HepG2 (cell line): ENCODE results near the gene PSMC3IP. TPM values are rescaled to one million over a fixed set of nuclear protein-coding genes. Genes with fewer than 3 reads are reported as not detected.
A peak's percentile ranks its signal among the peaks of the same experiment; 100 is the strongest.

Experiments
- ATAC-seq: fragments of 200-7000 bp; cut with Tn5 transposase; 3 replicates; pipeline ENCODE4 v1.9.1; 2020; ENCODE audit warnings: mild to moderate bottlenecking, moderate library complexity
- BruUV-seq: library from RNA; stranded (reverse); fragments of 400-500 nt; replicated peaks from 2 replicates; lab custom pipeline; 2021; lab: Mats Ljungman, UMichigan
- CTCF ChIA-PET: fragments of 300-600 bp; formaldehyde crosslinking; extraction: SDS; loops from one replicate; lab custom pipeline; 2021; ENCODE audit warnings: low total read pairs, inconsistent platforms, low intra/inter-chr PET ratio; lab: Yijun Ruan, JAX
- POLR2A ChIA-PET: fragments of 350-600 bp; sonication (Branson Sonifier 250); formaldehyde crosslinking; loops from one replicate; lab custom pipeline; 2020; ENCODE audit warnings: antibody characterized with exemption, inconsistent platforms; lab: Yijun Ruan, JAX
- DNase-seq: peaks from one replicate; pipeline ENCODE4 v3.0.0-alpha.2; 2015; ENCODE audit warnings: low spot score
- FAIRE-seq: peaks from 3 replicates; lab custom pipeline; 2011; peaks lifted over from hg19 to GRCh38; lab: Jason Lieb, UNC
- H2AFZ ChIP-seq: one replicate; pipeline ENCODE4 v1.6.1; 2011; ENCODE audit warnings: low read length, inconsistent platforms
- H3K27ac ChIP-seq: fragments of 300-600 bp; 3 replicates; pipeline ENCODE4 v1.8.0; 2011; ENCODE audit warnings: mixed run types, mild to moderate bottlenecking, mixed read lengths, low read length, inconsistent platforms; ENCODE audit not compliant: insufficient read depth; ENCODE audit errors: extremely low read length
- H3K27me3 ChIP-seq, 2 experiments: fragments of 200-600 bp in 1 of 2; 2 replicates in 1 of 2; 3 replicates in 1 of 2; pipeline versions ENCODE4 v1.6.0 to v1.8.0; 2011; ENCODE audit warnings: low read length in 2 of 2, mild to moderate bottlenecking in 2 of 2, moderate library complexity in 2 of 2, inconsistent platforms in 1 of 2; ENCODE audit not compliant: insufficient read depth in 2 of 2, control insufficient read depth in 1 of 2
- H3K36me3 ChIP-seq, 2 experiments: fragments of 200-600 bp in 1 of 2; replicated peaks in 1 of 2; 2 replicates in 1 of 2; 3 replicates in 1 of 2; pipeline versions ENCODE4 v1.5.1 to v1.8.0; 2011; ENCODE audit warnings: low read length in 2 of 2, inconsistent platforms in 1 of 2; ENCODE audit not compliant: insufficient read depth in 2 of 2, control insufficient read depth in 1 of 2
- H3K4me1 ChIP-seq: 2 replicates; pipeline ENCODE4 v1.5.1; 2012; ENCODE audit warnings: low read length, inconsistent platforms; ENCODE audit not compliant: insufficient read depth
- H3K4me2 ChIP-seq: 2 replicates; pipeline ENCODE4 v1.6.0; 2011; ENCODE audit warnings: low read depth, low read length, inconsistent platforms
- H3K4me3 ChIP-seq, 3 experiments: fragments of 200-600 bp in 1 of 3; sonication (generic), shearing (Covaris generic) in 1 of 3; replicated peaks in 1 of 3; 2 replicates each; pipeline ENCODE4 v1.5.1; 2011 to 2016; ENCODE audit warnings: low read length in 3 of 3, inconsistent platforms in 2 of 3, low read depth in 2 of 3, mild to moderate bottlenecking in 2 of 3, control low read depth in 1 of 3, mixed read lengths in 1 of 3; ENCODE audit not compliant: insufficient read depth in 1 of 3
- H3K79me2 ChIP-seq: one replicate; pipeline ENCODE4 v1.6.1; 2011; ENCODE audit warnings: low read length, inconsistent platforms; ENCODE audit not compliant: insufficient read depth
- H3K9ac ChIP-seq: 2 replicates; pipeline ENCODE4 v1.6.0; 2011; ENCODE audit warnings: mild to moderate bottlenecking, low read depth, low read length, inconsistent platforms; ENCODE audit not compliant: insufficient read depth
- H3K9me3 ChIP-seq: 2 replicates; pipeline ENCODE4 v1.5.1; 2012; ENCODE audit warnings: mild to moderate bottlenecking, low read length
- H4K20me1 ChIP-seq: 2 replicates; pipeline ENCODE4 v1.6.0; 2011; ENCODE audit warnings: inconsistent platforms, mild to moderate bottlenecking, low read length, moderate library complexity; ENCODE audit not compliant: insufficient read depth
- AGO2 ChIP-seq: fragments of 200-400 bp; formaldehyde crosslinking; optimal IDR thresholded peaks from 2 replicates; pipeline ENCODE3; 2017; ENCODE audit warnings: mild to moderate bottlenecking, low read depth, low read length, moderate library complexity
- WGBS: methylation state at CpG from one replicate; pipeline ENCODE4 v1.1.6; 2017; ENCODE audit warnings: low lambda C conversion rate; 5-methylcytosine and 5-hydroxymethylcytosine counted together
- in situ Hi-C: cut with HindIII; loops from 2 replicates; pipeline ENCODE4 v1.10.0; 2017; ENCODE audit warnings: low pct_unique_long_range_greater_than_20kb; ENCODE audit not compliant: extremely low pct_ligation_motif_present
- intact Hi-C: fragments of 100-400 bp; cut with micrococcal nuclease; formaldehyde crosslinking; loops from one replicate; pipeline ENCODE4 v1.10.0; 2022; ENCODE audit not compliant: unreplicated experiment
- polyA plus RNA-seq, 8 experiments: library from polyadenylated mRNA; depleted of rRNA in 3 of 8; stranded (reverse) in 7 of 8; unstranded in 1 of 8; fragments of >200 nt; fragmentation: Illumina TruSeq in 4 of 8; extraction: Trizol in 4 of 8; gene quantifications; 2 replicates each; pipeline versions ENCODE4 v1.2.1 to v1.2.3, GENCODE V29; 2011 to 2016; ENCODE audit warnings: low read depth in 4 of 8, missing spikeins in 1 of 8, mixed read lengths in 1 of 8; ENCODE audit not compliant: insufficient read depth in 1 of 8
- total RNA-seq, 5 experiments: library from RNA; depleted of rRNA; stranded (reverse); fragments of >200 nt; fragmentation: Illumina TruSeq; extraction: Trizol; gene quantifications; 2 replicates each; pipeline ENCODE4 v1.2.3, GENCODE V29; 2016; ENCODE audit warnings: low read depth in 1 of 5
- TF ChIP-seq, protein P1 (sequence below): sonication (generic); formaldehyde crosslinking; IDR thresholded peaks from 2 replicates; pipeline ENCODE4 v1.4.0; 2020; ENCODE audit warnings: mild to moderate bottlenecking, missing genetic modification reagents

Gene PSMC3IP
- total and polyA plus RNA-seq, 2 of the 13 experiments (the other 11 are each of a cell fraction or from before 2014, with no cell fraction given): 6.5 to 22.4 TPM

DNA sequence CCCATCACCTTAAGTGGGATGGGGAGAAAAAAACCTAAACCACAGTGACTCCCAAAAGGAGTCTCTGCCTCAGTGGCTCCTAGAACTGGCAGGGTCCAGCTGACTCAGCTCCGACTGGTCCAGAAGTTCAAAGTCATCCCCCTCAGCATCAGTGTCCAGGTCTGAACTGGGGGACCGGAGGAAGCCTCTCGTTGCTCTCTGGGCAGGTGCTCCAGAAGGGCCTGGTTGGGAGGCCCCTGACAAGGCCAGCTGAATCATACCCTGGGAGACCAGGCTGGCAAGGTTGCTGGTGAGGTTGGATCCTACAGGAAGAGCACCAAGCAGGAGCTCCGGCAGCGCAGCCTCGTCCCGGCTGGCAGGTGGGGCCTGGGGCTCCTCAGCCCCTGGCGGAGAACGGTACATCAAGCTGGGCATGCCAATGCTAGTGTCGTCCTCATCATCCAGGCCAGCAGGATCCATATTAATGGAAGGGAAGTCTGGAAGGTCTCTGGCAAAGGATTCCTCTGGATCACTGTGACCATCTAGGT, 4.3 kb upstream of the PSMC3IP start:
- H3K4me3 ChIP-seq: no peak overlapping the region
- ChIA-PET POLR2A (interaction anchor here (0.5 to 2.9 kb wide), 2 partner anchors 27 to 182 kb away, joined by 3 to 11 read pairs; partner anchors contain the start of genes RETREG3 and TUBG1), CTCF (no interaction called here)
- TF ChIP-seq, protein P1, sequence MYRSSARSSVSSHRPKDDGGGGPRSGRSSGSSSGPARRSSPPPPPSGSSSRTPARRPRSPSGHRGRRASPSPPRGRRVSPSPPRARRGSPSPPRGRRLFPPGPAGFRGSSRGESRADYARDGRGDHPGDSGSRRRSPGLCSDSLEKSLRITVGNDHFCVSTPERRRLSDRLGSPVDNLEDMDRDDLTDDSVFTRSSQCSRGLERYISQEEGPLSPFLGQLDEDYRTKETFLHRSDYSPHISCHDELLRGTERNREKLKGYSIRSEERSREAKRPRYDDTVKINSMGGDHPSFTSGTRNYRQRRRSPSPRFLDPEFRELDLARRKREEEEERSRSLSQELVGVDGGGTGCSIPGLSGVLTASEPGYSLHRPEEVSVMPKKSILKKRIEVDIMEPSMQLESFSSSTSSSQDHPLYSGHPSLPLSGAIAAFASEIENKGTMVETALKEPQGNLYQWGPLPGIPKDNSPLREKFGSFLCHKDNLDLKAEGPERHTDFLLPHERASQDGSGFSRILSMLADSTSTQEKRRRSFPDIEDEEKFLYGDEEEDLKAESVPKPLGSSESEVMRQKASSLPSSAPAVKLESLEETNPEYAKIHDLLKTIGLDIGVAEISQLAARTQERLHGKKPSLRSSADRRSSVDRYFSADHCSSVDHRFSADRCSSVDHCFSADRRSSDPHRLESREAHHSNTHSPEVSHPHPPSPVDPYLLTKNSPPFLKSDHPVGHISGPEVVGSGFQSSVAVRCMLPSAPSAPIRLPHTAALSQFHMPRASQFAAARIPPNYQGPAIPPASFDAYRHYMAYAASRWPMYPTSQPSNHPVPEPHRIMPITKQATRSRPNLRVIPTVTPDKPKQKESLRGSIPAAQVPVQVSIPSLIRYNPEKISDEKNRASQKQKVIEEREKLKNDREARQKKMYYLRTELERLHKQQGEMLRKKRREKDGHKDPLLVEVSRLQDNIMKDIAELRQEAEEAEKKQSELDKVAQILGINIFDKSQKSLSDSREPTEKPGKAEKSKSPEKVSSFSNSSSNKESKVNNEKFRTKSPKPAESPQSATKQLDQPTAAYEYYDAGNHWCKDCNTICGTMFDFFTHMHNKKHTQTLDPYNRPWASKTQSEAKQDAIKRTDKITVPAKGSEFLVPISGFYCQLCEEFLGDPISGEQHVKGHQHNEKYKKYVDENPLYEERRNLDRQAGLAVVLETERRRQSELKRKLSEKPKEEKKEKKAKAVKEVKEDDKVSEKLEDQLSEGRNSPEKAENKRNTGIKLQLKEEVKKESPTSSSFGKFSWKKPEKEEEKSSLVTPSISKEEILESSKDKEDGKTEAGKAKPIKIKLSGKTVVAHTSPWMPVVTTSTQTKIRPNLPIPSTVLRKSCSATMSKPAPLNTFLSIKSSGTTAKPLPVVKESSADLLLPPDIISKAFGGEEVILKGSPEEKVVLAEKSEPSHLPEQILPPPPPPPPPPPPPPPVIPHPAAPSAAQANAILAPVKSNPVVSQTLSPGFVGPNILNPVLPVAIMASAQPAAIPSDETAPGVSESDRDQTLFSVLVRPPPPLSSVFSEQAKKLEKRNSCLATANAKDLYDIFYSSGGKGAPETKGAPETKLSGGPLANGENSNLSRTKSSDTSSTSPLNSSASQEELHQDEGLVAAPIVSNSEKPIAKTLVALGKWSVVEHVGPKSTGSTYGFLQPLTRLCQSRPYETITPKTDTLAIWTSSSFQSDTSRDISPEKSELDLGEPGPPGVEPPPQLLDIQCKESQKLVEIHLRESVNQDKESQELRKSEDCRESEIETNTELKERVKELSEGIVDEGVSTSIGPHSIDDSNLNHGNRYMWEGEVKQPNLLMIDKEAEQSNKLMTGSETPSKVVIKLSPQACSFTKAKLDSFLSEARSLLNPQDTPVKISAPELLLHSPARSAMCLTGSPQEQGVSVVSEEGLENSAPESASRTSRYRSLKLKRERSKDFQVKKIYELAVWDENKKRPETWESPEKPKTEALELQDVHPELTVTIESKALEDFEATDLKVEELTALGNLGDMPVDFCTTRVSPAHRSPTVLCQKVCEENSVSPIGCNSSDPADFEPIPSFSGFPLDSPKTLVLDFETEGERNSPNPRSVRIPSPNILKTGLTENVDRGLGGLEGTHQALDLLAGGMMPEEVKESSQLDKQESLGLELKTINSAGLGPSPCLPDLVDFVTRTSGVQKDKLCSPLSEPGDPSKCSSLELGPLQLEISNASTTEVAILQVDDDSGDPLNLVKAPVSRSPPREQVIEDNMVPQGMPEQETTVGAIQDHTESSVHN (CRISPR knock-in tag): no peak
- peak; percentile 65 for TF ChIP-seq AGO2
- peaks cover 39 to 72% of the 10 kb centered on the region in 2 experiments for H3K36me3 ChIP-seq
- H3K4me2 ChIP-seq: no peak overlapping the region
- H2AFZ ChIP-seq: no peak overlapping the region
- BruUV-seq: no TSS peak
- no peaks in the 10 kb centered on the region for H4K20me1 ChIP-seq
- no peaks in the 10 kb centered on the region; a peak in 1 of 5 replicates for H3K27me3 ChIP-seq
- no peaks in the 10 kb centered on the region for H3K9me3 ChIP-seq
- no peak for DNase-seq
- peaks cover 14% of the 10 kb centered on the region for H3K79me2 ChIP-seq
- no peak for ATAC-seq
- H3K27ac ChIP-seq: no peak overlapping the region
- intact Hi-C loops (no loop called here), in situ Hi-C loops (no loop called here)
- 94% methylated on average over 5 of the region's 10 CpGs for WGBS
- FAIRE-seq: no peak
- H3K9ac ChIP-seq: no peak overlapping the region
- H3K4me1 ChIP-seq: peaks cover 11% of the 10 kb centered on the region
